K562 (cell line): Measurements from ENCODE around the gene NISCH. TPM values are rescaled to one million over a fixed set of nuclear protein-coding genes. Genes with fewer than 3 reads are reported as not detected.

Experiments
- CREB3L1 ChIP-seq: fragments of 450-650 bp; IDR thresholded peaks from 2 replicates; pipeline ENCODE4 v1.6.1; 2014; ENCODE audit warnings: low read depth, mild to moderate bottlenecking, moderate library complexity, borderline replicate concordance
- E2F6 ChIP-seq, 2 experiments: IDR thresholded peaks; 2 replicates each; pipeline ENCODE4 v1.6.1; 2011; ENCODE audit warnings: borderline replicate concordance in 1 of 2, control low read depth in 1 of 2, low read depth in 1 of 2, low read length in 1 of 2, mild to moderate bottlenecking in 1 of 2, mixed read lengths in 1 of 2, moderate library complexity in 1 of 2; ENCODE audit not compliant: insufficient read depth in 1 of 2, insufficient read length in 1 of 2, poor library complexity in 1 of 2, severe bottlenecking in 1 of 2; ENCODE audit errors: extremely low read depth in 1 of 2
- ESRRA ChIP-seq: fragments of 450-650 bp; IDR thresholded peaks from 2 replicates; pipeline ENCODE4 v1.6.1; 2014; ENCODE audit warnings: low read depth, mild to moderate bottlenecking, moderate library complexity, borderline replicate concordance
- HNRNPL ChIP-seq: fragments of 200-400 bp; formaldehyde crosslinking; IDR thresholded peaks from 2 replicates; pipeline ENCODE4 v1.6.1; 2017; ENCODE audit warnings: low read depth, mild to moderate bottlenecking, low read length
- MXI1 ChIP-seq: IDR thresholded peaks from 2 replicates; pipeline ENCODE4 v1.6.1; 2011; ENCODE audit warnings: low read depth, mild to moderate bottlenecking, improper control_type of control experiment, low read length
- POLR2AphosphoS2 ChIP-seq: IDR thresholded peaks from 2 replicates; pipeline ENCODE4 v1.6.1; 2012; ENCODE audit warnings: low read length, improper control_type of control experiment
- SAFB2 ChIP-seq: fragments of 200-400 bp; formaldehyde crosslinking; IDR thresholded peaks from 2 replicates; pipeline ENCODE4 v1.6.1; 2018; ENCODE audit warnings: borderline replicate concordance, low read length, low read depth, moderate library complexity; ENCODE audit not compliant: severe bottlenecking
- SLC30A9 ChIP-seq: fragments of 250-450 bp; sonication (Bioruptor Pico); IDR thresholded peaks from 2 replicates; pipeline ENCODE4 v1.8.0; 2022; ENCODE audit warnings: mild to moderate bottlenecking, moderate library complexity
- SMAD3 ChIP-seq: fragments of 450-650 bp; formaldehyde crosslinking; conservative IDR thresholded peaks from 2 replicates; pipeline ENCODE4 v1.4.0; 2020; ENCODE audit warnings: mild to moderate bottlenecking
- SOX6 ChIP-seq: fragments of 450-650 bp; IDR thresholded peaks from 2 replicates; pipeline ENCODE4 v1.6.1; 2014; ENCODE audit warnings: mild to moderate bottlenecking
- SP1 ChIP-seq: sonication (generic); formaldehyde crosslinking; IDR thresholded peaks from 2 replicates; pipeline ENCODE4 v1.8.1; 2022; ENCODE audit warnings: mild to moderate bottlenecking, missing genetic modification reagents
- TARDBP ChIP-seq: fragments of 450-650 bp; IDR thresholded peaks from 2 replicates; pipeline ENCODE4 v1.6.1; 2016
- ZNF311 ChIP-seq: fragments of 250-450 bp; sonication (Bioruptor Pico); IDR thresholded peaks from 2 replicates; pipeline ENCODE4 v1.4.0; 2020; ENCODE audit warnings: mild to moderate bottlenecking, moderate library complexity
- ZNF561 ChIP-seq: fragments of 450-650 bp; formaldehyde crosslinking; conservative IDR thresholded peaks from 2 replicates; pipeline ENCODE4 v1.4.0; 2020; ENCODE audit warnings: mild to moderate bottlenecking, moderate library complexity
- ZNF655 ChIP-seq: fragments of 250-450 bp; sonication (Bioruptor Pico); IDR thresholded peaks from 2 replicates; pipeline ENCODE4 v1.5.0; 2021
- ZNF695 ChIP-seq: fragments of 450-650 bp; formaldehyde crosslinking; IDR thresholded peaks from 2 replicates; pipeline ENCODE4 v1.4.0; 2020; ENCODE audit warnings: mild to moderate bottlenecking, moderate library complexity
- ZNF699 ChIP-seq: fragments of 250-450 bp; sonication (Bioruptor Pico); IDR thresholded peaks from 2 replicates; pipeline ENCODE4 v1.8.0; 2021; ENCODE audit warnings: mild to moderate bottlenecking, moderate library complexity; ENCODE audit not compliant: insufficient replicate concordance
- polyA plus RNA-seq, 8 experiments: library from polyadenylated mRNA; depleted of rRNA in 4 of 8; stranded (reverse) in 5 of 8; unstranded in 3 of 8; fragments of >200 nt; fragmentation: Nextera tagmentation in 2 of 8; fragmentation: Illumina TruSeq in 1 of 8; extraction: Ambion mirVana in 2 of 8; extraction: Trizol in 1 of 8; gene quantifications; 2 replicates each; pipeline versions ENCODE4 v1.2.1 to v1.2.3, GENCODE V29; 2011 to 2014; ENCODE audit warnings: inconsistent platforms in 1 of 8, missing spikeins in 1 of 8
- total RNA-seq, 7 experiments: library from RNA; depleted of rRNA in 6 of 7; stranded (reverse); fragments of >200 nt in 6 of 7; fragmentation: Illumina TruSeq in 2 of 7; extraction: Trizol in 2 of 7; gene quantifications; 2 replicates each; pipeline versions ENCODE4 v1.2.1 to v1.2.3, GENCODE V29; 2011 to 2021; ENCODE audit warnings: low replicate concordance in 1 of 7

NISCH gene
- total and polyA plus RNA-seq, 9 of the 15 experiments (the other 6 are each of a cell fraction or from before 2014, with no cell fraction given): 0.44 to 43.5 (median 23.4) TPM

GRCh38 chr3:52455283-52456168 is at the start of gene NISCH (continued):
- TF ChIP-seq ZNF561 (CRISPR knock-in tag) (no peak), SOX6 (no peak), SMAD3 (no peak), MXI1 (no peak), E2F6 (IDR thresholded peaks at IDR 0.05; ENCODE audit: borderline replicate concordance in 1 of 2, extremely low read depth in 1 of 2, insufficient read depth in 1 of 2, insufficient read length in 1 of 2, low read depth in 1 of 2, low read length in 1 of 2, poor library complexity in 1 of 2, severe bottlenecking in 1 of 2) (peak; percentile 17 to 49), SAFB2 (no peak), HNRNPL (no peak), POLR2AphosphoS2 (no peak), SLC30A9 (CRISPR knock-in tag) (no peak), ZNF699 (no peak), SP1 (0 out of 2 replicates have a peak, but pooled peaks have one; percentile 28), TARDBP (no peak), CREB3L1 (0 out of 2 replicates have a peak, but pooled peaks have one; percentile 71), ZNF695 (CRISPR knock-in tag) (no peak), ZNF311 (CRISPR knock-in tag) (no peak), ZNF655 (CRISPR knock-in tag) (no peak), ESRRA (no peak)
